A673 (cell line): ENCODE data around the gene DYRK1A.

ENCODE experiments used
- CTCF ChIP-seq: fragments of 300-800, 200-600 bp; sonication (generic); conservative IDR thresholded peaks from 2 replicates; pipeline ENCODE4 v1.5.1; 2017; ENCODE audit warnings: low read depth, mild to moderate bottlenecking, antibody characterized with exemption, low read length, moderate library complexity, mixed read lengths
- EZH2 ChIP-seq: fragments of 200-600 bp; sonication (generic); IDR thresholded peaks from 2 replicates; pipeline ENCODE4 v1.6.1; 2017; ENCODE audit warnings: borderline replicate concordance, low read depth, mild to moderate bottlenecking, mixed read lengths, antibody characterized with exemption, low read length; ENCODE audit not compliant: poor library complexity, severe bottlenecking

- TF ChIP-seq CTCF, result no peak
- no peak for TF ChIP-seq EZH2
Observed at GRCh38 chr21:37367703-37368540, 1.3 kb downstream of the DYRK1A start.
